ENCODE results near the gene RBMS1.

DNA sequence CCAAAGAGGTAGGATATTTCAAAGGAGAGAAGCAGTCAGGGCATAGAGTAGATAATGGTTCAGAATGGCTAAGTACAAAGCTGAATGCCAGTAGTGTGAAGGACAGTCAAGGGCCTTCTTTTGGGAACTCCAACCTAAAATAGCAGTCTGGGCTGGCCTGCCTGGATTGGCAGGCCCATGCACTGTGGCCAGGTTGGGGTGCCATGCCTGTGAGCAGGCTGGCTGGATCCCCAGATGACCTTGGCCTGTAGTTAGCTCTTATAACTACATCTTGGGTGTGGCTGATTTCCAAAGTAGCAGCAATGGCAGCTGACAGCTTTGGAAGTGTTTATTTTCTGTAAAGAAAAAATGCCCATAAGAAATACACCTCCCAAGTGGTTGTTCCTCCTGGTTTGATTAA, 242.0 kb downstream of the RBMS1 start:
- TF ChIP-seq, protein P1, sequence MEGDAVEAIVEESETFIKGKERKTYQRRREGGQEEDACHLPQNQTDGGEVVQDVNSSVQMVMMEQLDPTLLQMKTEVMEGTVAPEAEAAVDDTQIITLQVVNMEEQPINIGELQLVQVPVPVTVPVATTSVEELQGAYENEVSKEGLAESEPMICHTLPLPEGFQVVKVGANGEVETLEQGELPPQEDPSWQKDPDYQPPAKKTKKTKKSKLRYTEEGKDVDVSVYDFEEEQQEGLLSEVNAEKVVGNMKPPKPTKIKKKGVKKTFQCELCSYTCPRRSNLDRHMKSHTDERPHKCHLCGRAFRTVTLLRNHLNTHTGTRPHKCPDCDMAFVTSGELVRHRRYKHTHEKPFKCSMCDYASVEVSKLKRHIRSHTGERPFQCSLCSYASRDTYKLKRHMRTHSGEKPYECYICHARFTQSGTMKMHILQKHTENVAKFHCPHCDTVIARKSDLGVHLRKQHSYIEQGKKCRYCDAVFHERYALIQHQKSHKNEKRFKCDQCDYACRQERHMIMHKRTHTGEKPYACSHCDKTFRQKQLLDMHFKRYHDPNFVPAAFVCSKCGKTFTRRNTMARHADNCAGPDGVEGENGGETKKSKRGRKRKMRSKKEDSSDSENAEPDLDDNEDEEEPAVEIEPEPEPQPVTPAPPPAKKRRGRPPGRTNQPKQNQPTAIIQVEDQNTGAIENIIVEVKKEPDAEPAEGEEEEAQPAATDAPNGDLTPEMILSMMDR (conservative IDR thresholded peaks at IDR 0.05; ENCODE audit: low read depth, low read length): no peak
- TF ChIP-seq POLR2A (IDR thresholded peaks at IDR 0.05; ENCODE audit: low read depth, low read length) (no peak), NFE2L2 (IDR thresholded peaks at IDR 0.05; ENCODE audit: low read depth, low read length) (no peak), MXI1 (IDR thresholded peaks at IDR 0.05; ENCODE audit: borderline replicate concordance, low read depth, low read length) (no peak), MAFK (IDR thresholded peaks at IDR 0.05; ENCODE audit: low read depth, low read length) (no peak), CHD1 (IDR thresholded peaks at IDR 0.05; ENCODE audit: low read depth, low read length) (no peak), USF2 (IDR thresholded peaks at IDR 0.05; ENCODE audit: low read depth, low read length) (no peak), RFX5 (IDR thresholded peaks at IDR 0.05; ENCODE audit: low read depth, low read length) (no peak), RAD21 (IDR thresholded peaks at IDR 0.05; ENCODE audit: low read length) (no peak), RCOR1 (IDR thresholded peaks at IDR 0.05; ENCODE audit: insufficient replicate concordance, low read length) (no peak), SMC3 (IDR thresholded peaks at IDR 0.05; ENCODE audit: low read depth, low read length) (no peak)

All from IMR-90 (cell line).